ENCODE results near the gene ERFE.

- no peak for TF ChIP-seq TAF1 (IDR thresholded peaks at IDR 0.05; ENCODE audit: borderline replicate concordance, low read depth, low read length)
- TF ChIP-seq EP300 (IDR thresholded peaks at IDR 0.05; ENCODE audit: borderline replicate concordance in 1 of 2, low read depth in 1 of 2, low read length in 1 of 2) = no peak
- TF ChIP-seq, protein P1, sequence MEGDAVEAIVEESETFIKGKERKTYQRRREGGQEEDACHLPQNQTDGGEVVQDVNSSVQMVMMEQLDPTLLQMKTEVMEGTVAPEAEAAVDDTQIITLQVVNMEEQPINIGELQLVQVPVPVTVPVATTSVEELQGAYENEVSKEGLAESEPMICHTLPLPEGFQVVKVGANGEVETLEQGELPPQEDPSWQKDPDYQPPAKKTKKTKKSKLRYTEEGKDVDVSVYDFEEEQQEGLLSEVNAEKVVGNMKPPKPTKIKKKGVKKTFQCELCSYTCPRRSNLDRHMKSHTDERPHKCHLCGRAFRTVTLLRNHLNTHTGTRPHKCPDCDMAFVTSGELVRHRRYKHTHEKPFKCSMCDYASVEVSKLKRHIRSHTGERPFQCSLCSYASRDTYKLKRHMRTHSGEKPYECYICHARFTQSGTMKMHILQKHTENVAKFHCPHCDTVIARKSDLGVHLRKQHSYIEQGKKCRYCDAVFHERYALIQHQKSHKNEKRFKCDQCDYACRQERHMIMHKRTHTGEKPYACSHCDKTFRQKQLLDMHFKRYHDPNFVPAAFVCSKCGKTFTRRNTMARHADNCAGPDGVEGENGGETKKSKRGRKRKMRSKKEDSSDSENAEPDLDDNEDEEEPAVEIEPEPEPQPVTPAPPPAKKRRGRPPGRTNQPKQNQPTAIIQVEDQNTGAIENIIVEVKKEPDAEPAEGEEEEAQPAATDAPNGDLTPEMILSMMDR (IDR thresholded peaks at IDR 0.05) = no peak
Measured at GRCh38 chr2:238148981-238149380, 9.8 kb upstream of the ERFE start.
